Activated T-cell treated with anti-CD3 and anti-CD28 coated beads, Interleukin-2, amount 50 U/mL, for 24 hours (primary cell): ENCODE results near the gene RFX3.

Experiments used
- DNase-seq: peaks from one replicate; pipeline ENCODE4 v3.0.0-alpha.2; 2020
- H3K27ac Mint-ChIP-seq: 2 replicates; pipeline ENCODE4 v1.8.0; 2020; ENCODE audit warnings: mild to moderate bottlenecking, mixed read lengths
- H3K27me3 Mint-ChIP-seq: 2 replicates; pipeline ENCODE4 v1.8.0; 2020; ENCODE audit warnings: mixed read lengths
- H3K36me3 Mint-ChIP-seq: 2 replicates; pipeline ENCODE4 v1.8.0; 2020; ENCODE audit warnings: low read depth, mixed read lengths
- H3K4me1 Mint-ChIP-seq: 2 replicates; pipeline ENCODE4 v1.8.0; 2020; ENCODE audit warnings: low read depth, mixed read lengths
- H3K4me3 Mint-ChIP-seq: 2 replicates; pipeline ENCODE4 v1.8.0; 2020; ENCODE audit warnings: mild to moderate bottlenecking, moderate library complexity, mixed read lengths
- H3K9me3 Mint-ChIP-seq: 2 replicates; pipeline ENCODE4 v1.8.0; 2020; ENCODE audit warnings: mixed read lengths

The RFX3 gene

GRCh38 chr9:3525096-3525835 lies 535 bp downstream of the RFX3 start:
- DNase-seq, result no peak
- Mint-ChIP-seq H3K36me3 (peaks cover 57% of the 10 kb centered on the region), H3K27ac (peak overlapping the region; percentile 100), H3K4me1 (peaks cover 57% of the 10 kb centered on the region), H3K27me3 (no peaks in the 10 kb centered on the region), H3K9me3 (no peaks in the 10 kb centered on the region), H3K4me3 (peak overlapping the region; percentile 96)

GRCh38 chr9:3521966-3522365 lies 3.8 kb downstream of the RFX3 start:
- H3K4me3 Mint-ChIP-seq, result peak overlapping the region; percentile 96

DNA sequence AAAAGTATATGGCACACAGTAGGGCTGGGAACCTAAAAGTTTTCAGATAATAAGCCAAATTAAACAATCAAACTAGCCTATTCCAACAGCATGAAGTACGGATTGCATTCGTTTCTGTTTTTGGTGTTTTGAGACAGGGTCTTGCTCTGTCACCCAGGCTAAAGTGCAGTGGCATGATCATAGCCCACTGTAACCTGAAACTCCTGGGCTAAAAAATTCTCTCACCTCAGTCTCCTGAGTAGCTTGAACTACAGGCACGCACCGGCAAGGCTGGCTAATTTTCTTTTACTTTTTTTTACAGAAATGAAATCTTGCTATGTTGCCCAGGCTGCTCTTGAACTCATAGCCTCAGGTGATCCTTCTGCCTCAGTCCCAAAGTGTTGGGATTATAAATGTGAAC lies 5.2 kb downstream of the RFX3 start:
- H3K27ac Mint-ChIP-seq, result no peak overlapping the region
- H3K9me3 Mint-ChIP-seq, result no peaks in the 10 kb centered on the region
- no peaks in the 10 kb centered on the region for H3K27me3 Mint-ChIP-seq
- no peak for DNase-seq
- H3K4me3 Mint-ChIP-seq, result no peak overlapping the region
- H3K36me3 Mint-ChIP-seq, result peaks cover 42% of the 10 kb centered on the region
- peaks cover 47% of the 10 kb centered on the region for H3K4me1 Mint-ChIP-seq

More at GRCh38 chr9:3521966-3522365, 3.8 kb downstream of the RFX3 start:
- DNase-seq, result no peak
- H3K4me1 Mint-ChIP-seq, result peaks cover 44% of the 10 kb centered on the region
- H3K36me3 Mint-ChIP-seq, result peaks cover 48% of the 10 kb centered on the region
- H3K27me3 Mint-ChIP-seq, result no peaks in the 10 kb centered on the region
- H3K9me3 Mint-ChIP-seq, result no peaks in the 10 kb centered on the region
- H3K27ac Mint-ChIP-seq, result peak overlapping the region; percentile 57

DNA sequence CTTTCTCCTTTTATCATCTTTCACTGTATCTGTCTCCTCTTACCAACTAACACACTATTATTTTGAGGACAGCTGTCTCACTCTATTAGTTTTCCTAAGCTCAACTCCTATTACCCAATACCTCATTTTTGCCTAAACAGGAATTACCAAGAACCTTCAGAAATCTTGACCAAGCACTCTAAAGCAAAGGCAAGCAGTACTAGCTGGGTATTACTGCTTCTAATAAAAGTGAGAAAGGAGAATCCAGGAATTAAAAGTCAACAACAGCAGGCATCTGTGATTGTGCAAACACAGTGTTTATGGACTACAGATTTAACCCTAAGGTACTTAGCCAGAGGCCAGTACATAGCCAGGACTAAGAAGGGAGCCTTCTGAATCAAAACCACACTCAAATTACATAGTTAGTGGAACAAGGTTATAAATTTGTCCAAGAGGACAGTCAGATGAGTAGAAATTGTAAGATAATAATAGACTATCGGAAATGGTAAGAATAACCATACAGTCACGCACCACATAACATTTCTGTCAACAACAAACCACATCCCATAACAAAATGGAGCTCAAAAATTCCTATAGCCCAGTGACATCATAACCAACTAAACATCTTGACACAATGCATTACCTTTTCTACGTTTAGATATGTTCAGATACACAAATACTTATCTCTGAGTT lies 8.3 kb downstream of the RFX3 start:
- H3K4me3 Mint-ChIP-seq, result no peak overlapping the region
- H3K9me3 Mint-ChIP-seq, result no peaks in the 10 kb centered on the region
- H3K27me3 Mint-ChIP-seq, result no peaks in the 10 kb centered on the region
- no peak overlapping the region for H3K27ac Mint-ChIP-seq
- DNase-seq, result no peak
- H3K36me3 Mint-ChIP-seq, result peaks cover 39% of the 10 kb centered on the region
- peaks cover 53% of the 10 kb centered on the region for H3K4me1 Mint-ChIP-seq

- H3K4me3 Mint-ChIP-seq, result no peak overlapping the region
- peaks cover 46% of the 10 kb centered on the region for H3K4me1 Mint-ChIP-seq
- no peaks in the 10 kb centered on the region for H3K9me3 Mint-ChIP-seq
- DNase-seq, result no peak
- H3K27ac Mint-ChIP-seq, result no peak overlapping the region
- H3K27me3 Mint-ChIP-seq, result no peaks in the 10 kb centered on the region
- H3K36me3 Mint-ChIP-seq, result peaks cover 32% of the 10 kb centered on the region
These were observed 9.0 kb downstream of the RFX3 start for GRCh38 chr9:3516667-3517330.

- Mint-ChIP-seq H3K4me1 (peaks cover 46% of the 10 kb centered on the region), H3K27me3 (no peaks in the 10 kb centered on the region), H3K4me3 (no peak overlapping the region), H3K9me3 (no peaks in the 10 kb centered on the region), H3K36me3 (peaks cover 33% of the 10 kb centered on the region), H3K27ac (no peak overlapping the region)
- no peak for DNase-seq
These were observed 10.4 kb downstream of the RFX3 start for GRCh38 chr9:3515405-3515804.

- Mint-ChIP-seq H3K36me3 (peaks cover 33% of the 10 kb centered on the region), H3K27me3 (no peaks in the 10 kb centered on the region), H3K4me1 (peaks cover 48% of the 10 kb centered on the region), H3K4me3 (no peak overlapping the region), H3K27ac (no peak overlapping the region), H3K9me3 (no peaks in the 10 kb centered on the region)
- DNase-seq, result no peak
These were observed 11.0 kb downstream of the RFX3 start for GRCh38 chr9:3514786-3515185.

GRCh38 chr9:3513265-3513818 lies 12.5 kb downstream of the RFX3 start:
- no peak overlapping the region for H3K4me3 Mint-ChIP-seq
- H3K27ac Mint-ChIP-seq, result no peak overlapping the region
- no peaks in the 10 kb centered on the region for H3K27me3 Mint-ChIP-seq
- H3K9me3 Mint-ChIP-seq, result no peaks in the 10 kb centered on the region
- peaks cover 38% of the 10 kb centered on the region for H3K36me3 Mint-ChIP-seq
- DNase-seq, result no peak
- peaks cover 57% of the 10 kb centered on the region for H3K4me1 Mint-ChIP-seq

DNA sequence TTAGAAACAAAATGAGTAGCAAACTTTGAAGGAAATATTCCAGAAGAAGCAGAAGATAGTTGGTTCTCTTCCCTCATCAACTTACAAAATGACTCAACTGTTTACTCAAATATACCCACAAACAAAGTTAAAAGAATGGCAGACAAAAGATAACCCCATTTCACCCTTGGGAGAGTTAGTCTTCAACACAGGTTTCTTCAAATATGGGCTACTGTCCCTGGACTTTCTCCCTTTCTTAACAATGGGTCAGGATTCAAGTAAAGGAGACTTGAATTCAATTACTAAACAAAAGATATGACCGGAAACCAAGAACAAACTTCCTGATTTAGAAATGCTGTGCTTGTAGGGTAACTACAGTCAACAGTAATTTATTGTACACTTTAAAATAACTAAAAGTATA lies 14.2 kb downstream of the RFX3 start:
- Mint-ChIP-seq H3K36me3 (peaks cover 33% of the 10 kb centered on the region), H3K4me3 (no peak overlapping the region), H3K27ac (no peak overlapping the region), H3K4me1 (peaks cover 63% of the 10 kb centered on the region), H3K27me3 (no peaks in the 10 kb centered on the region), H3K9me3 (no peaks in the 10 kb centered on the region)
- DNase-seq, result no peak

DNA sequence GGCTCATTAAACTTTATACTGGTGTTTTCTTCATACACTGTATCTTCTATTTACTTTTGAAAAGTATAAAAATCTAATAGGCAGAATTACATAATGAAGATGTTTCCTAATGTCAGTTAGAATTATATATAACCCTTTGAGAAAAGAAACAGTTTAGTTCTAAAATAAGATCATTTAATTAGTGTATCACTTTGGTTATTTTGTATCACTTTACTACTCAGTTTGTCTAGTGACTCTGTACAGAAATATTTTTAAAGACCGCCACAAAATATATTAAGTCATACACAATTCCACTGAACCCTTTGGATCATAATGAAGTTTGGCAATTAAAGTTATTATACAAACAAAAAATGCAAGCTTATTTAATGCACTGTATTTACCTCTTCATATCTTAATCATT lies 15.0 kb downstream of the RFX3 start:
- H3K4me1 Mint-ChIP-seq, result peaks cover 66% of the 10 kb centered on the region
- peaks cover 37% of the 10 kb centered on the region for H3K36me3 Mint-ChIP-seq
- DNase-seq, result no peak
- H3K27ac Mint-ChIP-seq, result no peak overlapping the region
- H3K27me3 Mint-ChIP-seq, result no peaks in the 10 kb centered on the region
- no peaks in the 10 kb centered on the region for H3K9me3 Mint-ChIP-seq
- no peak overlapping the region for H3K4me3 Mint-ChIP-seq

DNA sequence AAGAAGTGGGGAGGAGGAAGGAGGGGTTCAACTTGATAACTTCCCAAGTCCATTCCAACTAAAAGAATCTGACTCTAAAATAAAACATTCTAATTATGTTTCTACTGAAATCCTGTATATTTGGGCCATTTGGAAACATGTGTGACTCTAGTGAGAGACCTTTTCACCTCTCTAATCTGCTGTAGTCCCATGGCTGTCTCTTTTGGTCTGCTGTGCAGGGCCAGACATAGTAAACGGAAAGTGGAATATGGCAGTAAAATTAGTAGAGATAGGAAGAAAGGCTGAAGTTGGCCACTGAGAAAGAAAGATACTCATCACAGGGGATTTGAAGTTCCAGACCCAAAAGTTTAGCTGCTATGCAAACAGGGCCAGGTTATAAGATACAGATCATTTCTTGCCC lies 15.9 kb downstream of the RFX3 start:
- H3K4me1 Mint-ChIP-seq, result peaks cover 66% of the 10 kb centered on the region
- DNase-seq, result no peak

DNA sequence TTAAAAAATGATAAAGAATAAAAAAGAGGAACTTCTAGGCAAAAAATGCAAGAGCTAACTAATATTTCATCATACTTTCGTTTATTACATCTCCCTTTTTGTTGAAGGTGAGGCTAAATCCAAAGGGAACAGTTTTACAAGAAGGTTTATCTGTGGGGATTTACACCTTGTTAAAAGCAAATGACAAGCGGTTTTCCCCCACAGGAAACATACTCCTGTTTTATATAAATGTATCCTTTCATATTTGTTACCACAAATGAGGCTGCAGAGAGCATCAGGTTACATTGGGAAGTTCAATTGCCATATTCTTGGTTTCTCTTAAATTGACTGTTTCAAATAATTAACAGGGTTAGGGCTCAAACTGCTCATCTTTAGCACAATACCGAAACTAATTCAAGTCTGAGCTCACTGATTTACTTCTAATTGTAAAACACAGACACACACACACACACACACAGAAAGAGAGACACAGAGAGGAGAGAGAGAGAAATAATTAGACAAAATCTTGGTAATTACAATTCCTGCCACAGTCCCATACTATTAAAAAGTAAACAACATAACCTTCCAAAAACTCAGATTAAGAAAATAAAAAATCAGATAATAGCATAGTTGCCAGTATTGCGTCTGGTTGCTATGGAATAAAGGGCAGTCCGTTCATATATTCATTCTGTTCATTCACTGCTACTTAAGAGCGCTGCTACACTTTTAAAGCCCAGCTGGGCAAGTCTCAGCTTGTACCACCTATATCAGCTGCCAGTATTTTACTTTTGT lies 17.1 kb downstream of the RFX3 start:
- peak overlapping the region; percentile 50 for H3K4me3 Mint-ChIP-seq

More for the DNA sequence above, 15.9 kb downstream of the RFX3 start:
- Mint-ChIP-seq H3K4me3 (no peak overlapping the region), H3K27ac (peak overlapping the region; percentile 1), H3K27me3 (no peaks in the 10 kb centered on the region), H3K36me3 (peaks cover 36% of the 10 kb centered on the region), H3K9me3 (no peaks in the 10 kb centered on the region)

GRCh38 chr9:3508078-3508431 lies 17.7 kb downstream of the RFX3 start:
- peak overlapping the region; percentile 94 for H3K27ac Mint-ChIP-seq
- H3K9me3 Mint-ChIP-seq, result no peaks in the 10 kb centered on the region
- peak overlapping the region; percentile 50 for H3K4me3 Mint-ChIP-seq
- H3K27me3 Mint-ChIP-seq, result no peaks in the 10 kb centered on the region
- peaks cover 25% of the 10 kb centered on the region for H3K36me3 Mint-ChIP-seq
- DNase-seq, result no peak
- H3K4me1 Mint-ChIP-seq, result peaks cover 57% of the 10 kb centered on the region

More for the DNA sequence above, 17.1 kb downstream of the RFX3 start:
- Mint-ChIP-seq H3K4me1 (peaks cover 59% of the 10 kb centered on the region), H3K9me3 (no peaks in the 10 kb centered on the region), H3K36me3 (peaks cover 30% of the 10 kb centered on the region), H3K27ac (peak overlapping the region; percentile 94), H3K27me3 (no peaks in the 10 kb centered on the region)
- no peak for DNase-seq

- H3K9me3 Mint-ChIP-seq, result no peaks in the 10 kb centered on the region
- H3K4me3 Mint-ChIP-seq, result peak overlapping the region; percentile 50
- no peak for DNase-seq
- no peaks in the 10 kb centered on the region for H3K27me3 Mint-ChIP-seq
- peaks cover 59% of the 10 kb centered on the region for H3K4me1 Mint-ChIP-seq
- H3K27ac Mint-ChIP-seq, result peak overlapping the region; percentile 94
- peaks cover 30% of the 10 kb centered on the region for H3K36me3 Mint-ChIP-seq
These were observed 18.3 kb downstream of the RFX3 start for GRCh38 chr9:3507395-3508077.
